Measurements from ENCODE around the gene ACAD9.

GRCh38 chr3:128895843-128896697, 16.6 kb downstream of the ACAD9 start:
- no peak for TF ChIP-seq CTCF (IDR thresholded peaks at IDR 0.05)
- no peak for TF ChIP-seq POLR2A (IDR thresholded peaks at IDR 0.05)
